ENCODE measurements around the gene TANK. TPM values are rescaled to one million over a fixed set of nuclear protein-coding genes. Genes with fewer than 3 reads are reported as not detected.

Gene TANK
- total and polyA plus RNA-seq, 2 of the 13 experiments (the other 11 are each of a cell fraction or from before 2014, with no cell fraction given) = 66.9 to 96.1 TPM

GRCh38 chr2:161115605-161116380, 44.4 kb upstream of the TANK start (continued):
- no peak for TF ChIP-seq NFE2 (CRISPR knock-in tag; IDR thresholded peaks at IDR 0.05)
- TF ChIP-seq CENPX (CRISPR knock-in tag; IDR thresholded peaks at IDR 0.05) = no peak
- no peak for TF ChIP-seq NONO (IDR thresholded peaks at IDR 0.05)
- no peak for TF ChIP-seq NONO (CRISPR knock-in tag; conservative IDR thresholded peaks at IDR 0.05)
- TF ChIP-seq FOSL2 (CRISPR knock-in tag; IDR thresholded peaks at IDR 0.05) = peak; percentile 64
- TF ChIP-seq ZNF510 (CRISPR knock-in tag; IDR thresholded peaks at IDR 0.05; ENCODE audit: low read depth) = no peak
- TF ChIP-seq PPARG (CRISPR knock-in tag; conservative IDR thresholded peaks at IDR 0.05) = 0 out of 2 replicates have a peak, but pooled peaks have one; percentile 32
- no peak for TF ChIP-seq ZNF678 (CRISPR knock-in tag; IDR thresholded peaks at IDR 0.05)
- TF ChIP-seq MXI1 (IDR thresholded peaks at IDR 0.05; ENCODE audit: borderline replicate concordance, low read depth, low read length) = no peak
- no peak for TF ChIP-seq HNRNPL (IDR thresholded peaks at IDR 0.05; ENCODE audit: low read depth, low read length)
- TF ChIP-seq, protein P1, sequence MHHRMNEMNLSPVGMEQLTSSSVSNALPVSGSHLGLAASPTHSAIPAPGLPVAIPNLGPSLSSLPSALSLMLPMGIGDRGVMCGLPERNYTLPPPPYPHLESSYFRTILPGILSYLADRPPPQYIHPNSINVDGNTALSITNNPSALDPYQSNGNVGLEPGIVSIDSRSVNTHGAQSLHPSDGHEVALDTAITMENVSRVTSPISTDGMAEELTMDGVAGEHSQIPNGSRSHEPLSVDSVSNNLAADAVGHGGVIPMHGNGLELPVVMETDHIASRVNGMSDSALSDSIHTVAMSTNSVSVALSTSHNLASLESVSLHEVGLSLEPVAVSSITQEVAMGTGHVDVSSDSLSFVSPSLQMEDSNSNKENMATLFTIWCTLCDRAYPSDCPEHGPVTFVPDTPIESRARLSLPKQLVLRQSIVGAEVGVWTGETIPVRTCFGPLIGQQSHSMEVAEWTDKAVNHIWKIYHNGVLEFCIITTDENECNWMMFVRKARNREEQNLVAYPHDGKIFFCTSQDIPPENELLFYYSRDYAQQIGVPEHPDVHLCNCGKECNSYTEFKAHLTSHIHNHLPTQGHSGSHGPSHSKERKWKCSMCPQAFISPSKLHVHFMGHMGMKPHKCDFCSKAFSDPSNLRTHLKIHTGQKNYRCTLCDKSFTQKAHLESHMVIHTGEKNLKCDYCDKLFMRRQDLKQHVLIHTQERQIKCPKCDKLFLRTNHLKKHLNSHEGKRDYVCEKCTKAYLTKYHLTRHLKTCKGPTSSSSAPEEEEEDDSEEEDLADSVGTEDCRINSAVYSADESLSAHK (CRISPR knock-in tag; IDR thresholded peaks at IDR 0.05; ENCODE audit: borderline replicate concordance) = no peak
- TF ChIP-seq, protein P2, sequence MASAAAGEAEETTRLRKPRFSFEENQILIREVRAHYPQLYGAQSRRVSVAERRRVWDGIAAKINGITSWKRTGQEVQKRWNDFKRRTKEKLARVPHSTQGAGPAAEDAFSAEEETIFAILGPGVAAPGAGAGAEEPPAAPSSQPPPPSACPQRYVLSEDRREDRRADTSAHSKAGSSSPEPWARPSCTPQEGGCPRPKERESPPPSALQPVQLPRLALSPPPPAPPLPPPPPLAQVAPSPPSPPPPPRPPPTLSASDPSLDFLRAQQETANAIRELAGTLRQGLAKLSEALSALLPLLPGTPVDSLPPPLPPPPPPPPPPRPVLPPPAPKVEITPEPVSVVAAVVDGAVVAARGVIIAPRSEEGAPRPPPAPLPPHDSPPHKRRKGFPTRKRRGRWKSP (CRISPR knock-in tag; IDR thresholded peaks at IDR 0.05) = no peak
- no peak for TF ChIP-seq SMC3 (IDR thresholded peaks at IDR 0.05; ENCODE audit: low read length)
- TF ChIP-seq RFXANK (CRISPR knock-in tag; IDR thresholded peaks at IDR 0.05) = no peak
- TF ChIP-seq GTF3A (CRISPR knock-in tag; conservative IDR thresholded peaks at IDR 0.05) = no peak
- no peak for TF ChIP-seq MBNL3 (CRISPR knock-in tag; conservative IDR thresholded peaks at IDR 0.05)
- no peak; the same call in 1 of the 2 replicates for TF ChIP-seq ZMYM4 (CRISPR knock-in tag; IDR thresholded peaks at IDR 0.05)
- TF ChIP-seq SALL1 (CRISPR knock-in tag; IDR thresholded peaks at IDR 0.05) = peak; percentile 56; the same call in 1 of the 2 replicates
- TF ChIP-seq ZSCAN20 (CRISPR knock-in tag; IDR thresholded peaks at IDR 0.05; ENCODE audit: borderline replicate concordance) = no peak
- TF ChIP-seq ZNF878 (CRISPR knock-in tag; IDR thresholded peaks at IDR 0.05) = no peak
- TF ChIP-seq HMG20A (CRISPR knock-in tag; IDR thresholded peaks at IDR 0.05; ENCODE audit: borderline replicate concordance) = peak; percentile 66; the same call in 1 of the 2 replicates
- TF ChIP-seq ARID3A (IDR thresholded peaks at IDR 0.05; ENCODE audit: low read depth, low read length) = 0 out of 2 replicates have a peak, but pooled peaks have one; percentile 9
- 0 out of 2 replicates have a peak, but pooled peaks have one; percentile 53 for TF ChIP-seq ZNF138 (CRISPR knock-in tag; IDR thresholded peaks at IDR 0.05; ENCODE audit: low read depth)
- TF ChIP-seq ZFY (CRISPR knock-in tag; IDR thresholded peaks at IDR 0.05) = no peak
- TF ChIP-seq ZNF580 (CRISPR knock-in tag; IDR thresholded peaks at IDR 0.05; ENCODE audit: borderline replicate concordance, low read depth) = no peak
- peak; percentile 93 for TF ChIP-seq TCF7L2 (IDR thresholded peaks at IDR 0.05; ENCODE audit: low read depth, low read length)
- TF ChIP-seq CHCHD3 (CRISPR knock-in tag; IDR thresholded peaks at IDR 0.05) = no peak

Data from HepG2 (cell line).